ENCODE data around the gene NID2. TPM values are rescaled to one million over a fixed set of nuclear protein-coding genes. Genes with fewer than 3 reads are reported as not detected.

The NID2 gene
- total and polyA plus RNA-seq, 10 of the 15 experiments (the other 5 are each of a cell fraction or from before 2014, with no cell fraction given) = 0.04 to 0.49 (median 0.23) TPM; not detected in 3

DNA sequence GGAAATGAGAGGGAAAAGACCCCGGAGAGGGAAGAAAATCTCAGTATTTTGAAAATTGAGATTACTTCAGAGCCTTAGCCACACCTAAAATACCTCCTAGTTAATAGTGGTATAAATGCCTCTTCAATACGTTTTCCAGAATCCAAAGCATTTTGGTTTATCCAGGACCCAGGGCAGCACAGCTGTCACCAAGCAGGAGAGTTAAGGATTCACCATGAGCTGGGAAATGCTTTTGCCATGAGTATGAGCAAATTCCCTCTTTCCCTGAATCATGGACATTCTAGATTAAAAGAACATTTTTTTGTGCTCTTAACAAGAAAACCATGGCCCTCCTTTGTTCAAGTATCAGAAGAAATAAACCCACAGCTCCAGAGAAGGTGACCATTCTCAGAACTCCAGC, 101.3 kb downstream of the NID2 start (continued):
- no peak for TF ChIP-seq RELA (IDR thresholded peaks at IDR 0.05; ENCODE audit: borderline replicate concordance, partially characterized antibody)

DNA sequence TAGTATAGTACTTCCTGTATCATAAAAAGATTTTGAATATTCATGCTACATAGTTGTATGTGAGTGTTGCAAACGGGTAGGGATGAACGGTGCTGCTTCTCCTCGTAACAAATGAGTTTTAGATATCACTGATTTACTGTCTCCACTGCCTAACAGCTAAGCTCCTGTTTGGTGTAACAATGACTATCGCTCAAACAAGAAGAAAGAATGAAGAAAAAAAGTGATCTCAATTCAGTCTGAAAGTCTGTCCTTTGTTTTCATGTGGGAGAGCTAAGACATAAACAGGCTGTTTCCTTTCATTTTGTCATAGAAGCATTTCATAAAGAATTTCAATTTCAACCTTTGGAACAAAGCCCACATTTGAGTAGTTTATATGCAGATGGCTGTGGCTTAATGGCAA, 105.6 kb downstream of the NID2 start:
- in situ Hi-C loops (cut with MboI) (no loop called here), intact Hi-C loops (cut with micrococcal nuclease; ENCODE audit: unreplicated experiment) (no loop called here)
- ATAC-seq = no peak
- DNase-seq (ENCODE audit: low read depth, low spot score) = no peak
- SMC1A ChIA-PET (ENCODE audit: uncharacterized antibody, unreplicated experiment) = interaction anchor here (1.1 to 2.4 kb wide), 4 partner anchors 11 to 96 kb away, joined by 3 to 9 read pairs (median 4); no protein-coding TSS in a partner anchor
- no peaks in the 10 kb centered on the region for H3K4me1 ChIP-seq (ENCODE audit: control insufficient read depth, insufficient read depth, low read length)
- no peak overlapping the region for H3K4me3 ChIP-seq
- H2AFZ ChIP-seq (ENCODE audit: control insufficient read depth, low read depth, low read length) = no peak overlapping the region
- WGBS (ENCODE audit: insufficient coverage, insufficient replicate concordance, low lambda C conversion rate, missing lambda C conversion rate) = 99% methylated on average over 4 of the region's 4 CpGs
- BruUV-seq (replicated peaks) = no TSS peak
- H3K27me3 ChIP-seq (replicated peaks in 1 of 2; ENCODE audit: control insufficient read depth in 2 of 2, insufficient read depth in 2 of 2, low read length in 1 of 2) = no peaks in the 10 kb centered on the region
- RAD21 ChIA-PET (ENCODE audit: unreplicated experiment) = interaction anchor here (1.3 kb wide), 1 partner anchor 79 kb away, joined by 3 read pairs; no protein-coding TSS in a partner anchor
- no peaks in the 10 kb centered on the region for H4K20me1 ChIP-seq (ENCODE audit: control insufficient read depth, insufficient read depth)
- H3K27ac ChIP-seq (ENCODE audit: control insufficient read depth, insufficient read depth) = no peak overlapping the region
- POLR2A ChIA-PET = no interaction called here
- FAIRE-seq = no peak
- H3K79me2 ChIP-seq (ENCODE audit: control insufficient read depth, insufficient read depth, low read length) = no peaks in the 10 kb centered on the region
- no peaks in the 10 kb centered on the region; the same call in 2 of the 3 replicates for H3K9me3 ChIP-seq (replicated peaks; ENCODE audit: control insufficient read depth, insufficient read depth, low read length)
- no peak overlapping the region for H3K4me2 ChIP-seq (ENCODE audit: control insufficient read depth, insufficient read depth)
- H3K9ac ChIP-seq (ENCODE audit: control insufficient read depth, insufficient read depth, low read length) = no peak overlapping the region
- CTCF ChIA-PET = interaction anchor here (0.9 to 1.2 kb wide), 5 partner anchors 9 to 121 kb away, joined by 3 to 7 read pairs (median 3); no protein-coding TSS in a partner anchor
- no peaks in the 10 kb centered on the region; a peak in 1 of 4 replicates for H3K36me3 ChIP-seq (ENCODE audit: control insufficient read depth in 2 of 2, insufficient read depth in 2 of 2, low read length in 1 of 2)
- TF ChIP-seq, protein P1, sequence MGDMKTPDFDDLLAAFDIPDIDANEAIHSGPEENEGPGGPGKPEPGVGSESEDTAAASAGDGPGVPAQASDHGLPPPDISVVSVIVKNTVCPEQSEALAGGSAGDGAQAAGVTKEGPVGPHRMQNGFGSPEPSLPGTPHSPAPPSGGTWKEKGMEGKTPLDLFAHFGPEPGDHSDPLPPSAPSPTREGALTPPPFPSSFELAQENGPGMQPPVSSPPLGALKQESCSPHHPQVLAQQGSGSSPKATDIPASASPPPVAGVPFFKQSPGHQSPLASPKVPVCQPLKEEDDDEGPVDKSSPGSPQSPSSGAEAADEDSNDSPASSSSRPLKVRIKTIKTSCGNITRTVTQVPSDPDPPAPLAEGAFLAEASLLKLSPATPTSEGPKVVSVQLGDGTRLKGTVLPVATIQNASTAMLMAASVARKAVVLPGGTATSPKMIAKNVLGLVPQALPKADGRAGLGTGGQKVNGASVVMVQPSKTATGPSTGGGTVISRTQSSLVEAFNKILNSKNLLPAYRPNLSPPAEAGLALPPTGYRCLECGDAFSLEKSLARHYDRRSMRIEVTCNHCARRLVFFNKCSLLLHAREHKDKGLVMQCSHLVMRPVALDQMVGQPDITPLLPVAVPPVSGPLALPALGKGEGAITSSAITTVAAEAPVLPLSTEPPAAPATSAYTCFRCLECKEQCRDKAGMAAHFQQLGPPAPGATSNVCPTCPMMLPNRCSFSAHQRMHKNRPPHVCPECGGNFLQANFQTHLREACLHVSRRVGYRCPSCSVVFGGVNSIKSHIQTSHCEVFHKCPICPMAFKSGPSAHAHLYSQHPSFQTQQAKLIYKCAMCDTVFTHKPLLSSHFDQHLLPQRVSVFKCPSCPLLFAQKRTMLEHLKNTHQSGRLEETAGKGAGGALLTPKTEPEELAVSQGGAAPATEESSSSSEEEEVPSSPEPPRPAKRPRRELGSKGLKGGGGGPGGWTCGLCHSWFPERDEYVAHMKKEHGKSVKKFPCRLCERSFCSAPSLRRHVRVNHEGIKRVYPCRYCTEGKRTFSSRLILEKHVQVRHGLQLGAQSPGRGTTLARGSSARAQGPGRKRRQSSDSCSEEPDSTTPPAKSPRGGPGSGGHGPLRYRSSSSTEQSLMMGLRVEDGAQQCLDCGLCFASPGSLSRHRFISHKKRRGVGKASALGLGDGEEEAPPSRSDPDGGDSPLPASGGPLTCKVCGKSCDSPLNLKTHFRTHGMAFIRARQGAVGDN (IDR thresholded peaks at IDR 0.05) = no peak
- TF ChIP-seq ASH2L (IDR thresholded peaks at IDR 0.05; ENCODE audit: borderline replicate concordance, low read depth) (no peak), MTA3 (IDR thresholded peaks at IDR 0.05; ENCODE audit: borderline replicate concordance, low read length) (no peak), POLR2A (IDR thresholded peaks at IDR 0.05; ENCODE audit: low read depth, low read length) (no peak), POLR2AphosphoS5 (IDR thresholded peaks at IDR 0.05; ENCODE audit: low read length) (no peak), IKZF2 (IDR thresholded peaks at IDR 0.05) (no peak), NR2F1 (conservative IDR thresholded peaks at IDR 0.05) (no peak), ZNF622 (IDR thresholded peaks at IDR 0.05) (no peak), LARP7 (IDR thresholded peaks at IDR 0.05) (no peak), HDGF (IDR thresholded peaks at IDR 0.05) (no peak), TCF3 (IDR thresholded peaks at IDR 0.05; ENCODE audit: borderline replicate concordance, insufficient read depth, low read depth, low read length) (no peak), PML (IDR thresholded peaks at IDR 0.05; ENCODE audit: low read length) (no peak), WRNIP1 (IDR thresholded peaks at IDR 0.05; ENCODE audit: borderline replicate concordance, low read depth, low read length) (no peak)
- TF ChIP-seq, protein P2, sequence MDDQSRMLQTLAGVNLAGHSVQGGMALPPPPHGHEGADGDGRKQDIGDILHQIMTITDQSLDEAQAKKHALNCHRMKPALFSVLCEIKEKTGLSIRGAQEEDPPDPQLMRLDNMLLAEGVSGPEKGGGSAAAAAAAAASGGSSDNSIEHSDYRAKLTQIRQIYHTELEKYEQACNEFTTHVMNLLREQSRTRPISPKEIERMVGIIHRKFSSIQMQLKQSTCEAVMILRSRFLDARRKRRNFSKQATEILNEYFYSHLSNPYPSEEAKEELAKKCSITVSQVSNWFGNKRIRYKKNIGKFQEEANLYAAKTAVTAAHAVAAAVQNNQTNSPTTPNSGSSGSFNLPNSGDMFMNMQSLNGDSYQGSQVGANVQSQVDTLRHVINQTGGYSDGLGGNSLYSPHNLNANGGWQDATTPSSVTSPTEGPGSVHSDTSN (IDR thresholded peaks at IDR 0.05; ENCODE audit: insufficient replicate concordance, low read depth, low read length) = no peak
- TF ChIP-seq, protein P3, sequence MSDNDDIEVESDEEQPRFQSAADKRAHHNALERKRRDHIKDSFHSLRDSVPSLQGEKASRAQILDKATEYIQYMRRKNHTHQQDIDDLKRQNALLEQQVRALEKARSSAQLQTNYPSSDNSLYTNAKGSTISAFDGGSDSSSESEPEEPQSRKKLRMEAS (IDR thresholded peaks at IDR 0.05; ENCODE audit: low read depth, low read length) = no peak
- TF ChIP-seq, protein P4, sequence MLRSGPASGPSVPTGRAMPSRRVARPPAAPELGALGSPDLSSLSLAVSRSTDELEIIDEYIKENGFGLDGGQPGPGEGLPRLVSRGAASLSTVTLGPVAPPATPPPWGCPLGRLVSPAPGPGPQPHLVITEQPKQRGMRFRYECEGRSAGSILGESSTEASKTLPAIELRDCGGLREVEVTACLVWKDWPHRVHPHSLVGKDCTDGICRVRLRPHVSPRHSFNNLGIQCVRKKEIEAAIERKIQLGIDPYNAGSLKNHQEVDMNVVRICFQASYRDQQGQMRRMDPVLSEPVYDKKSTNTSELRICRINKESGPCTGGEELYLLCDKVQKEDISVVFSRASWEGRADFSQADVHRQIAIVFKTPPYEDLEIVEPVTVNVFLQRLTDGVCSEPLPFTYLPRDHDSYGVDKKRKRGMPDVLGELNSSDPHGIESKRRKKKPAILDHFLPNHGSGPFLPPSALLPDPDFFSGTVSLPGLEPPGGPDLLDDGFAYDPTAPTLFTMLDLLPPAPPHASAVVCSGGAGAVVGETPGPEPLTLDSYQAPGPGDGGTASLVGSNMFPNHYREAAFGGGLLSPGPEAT (IDR thresholded peaks at IDR 0.05; ENCODE audit: low read depth) = no peak

All from GM12878 (cell line).